ENCODE measurements around the gene HMGB4.

GRCh38 chr1:33842348-33842747 is 21.5 kb upstream of the HMGB4 start:
- TF ChIP-seq CTCF (IDR thresholded peaks at IDR 0.05), result no peak
- no peak for TF ChIP-seq POLR2A (IDR thresholded peaks at IDR 0.05)
- TF ChIP-seq POLR2AphosphoS5 (IDR thresholded peaks at IDR 0.05), result no peak
- no peak for TF ChIP-seq EP300 (IDR thresholded peaks at IDR 0.05; ENCODE audit: low read depth)
